EL (cell line): ENCODE results near the gene PHLDA1.

Source experiments
- DNase-seq: peaks from one replicate; pipeline ENCODE4 v3.0.0-alpha.2; 2016

Gene PHLDA1

DNA sequence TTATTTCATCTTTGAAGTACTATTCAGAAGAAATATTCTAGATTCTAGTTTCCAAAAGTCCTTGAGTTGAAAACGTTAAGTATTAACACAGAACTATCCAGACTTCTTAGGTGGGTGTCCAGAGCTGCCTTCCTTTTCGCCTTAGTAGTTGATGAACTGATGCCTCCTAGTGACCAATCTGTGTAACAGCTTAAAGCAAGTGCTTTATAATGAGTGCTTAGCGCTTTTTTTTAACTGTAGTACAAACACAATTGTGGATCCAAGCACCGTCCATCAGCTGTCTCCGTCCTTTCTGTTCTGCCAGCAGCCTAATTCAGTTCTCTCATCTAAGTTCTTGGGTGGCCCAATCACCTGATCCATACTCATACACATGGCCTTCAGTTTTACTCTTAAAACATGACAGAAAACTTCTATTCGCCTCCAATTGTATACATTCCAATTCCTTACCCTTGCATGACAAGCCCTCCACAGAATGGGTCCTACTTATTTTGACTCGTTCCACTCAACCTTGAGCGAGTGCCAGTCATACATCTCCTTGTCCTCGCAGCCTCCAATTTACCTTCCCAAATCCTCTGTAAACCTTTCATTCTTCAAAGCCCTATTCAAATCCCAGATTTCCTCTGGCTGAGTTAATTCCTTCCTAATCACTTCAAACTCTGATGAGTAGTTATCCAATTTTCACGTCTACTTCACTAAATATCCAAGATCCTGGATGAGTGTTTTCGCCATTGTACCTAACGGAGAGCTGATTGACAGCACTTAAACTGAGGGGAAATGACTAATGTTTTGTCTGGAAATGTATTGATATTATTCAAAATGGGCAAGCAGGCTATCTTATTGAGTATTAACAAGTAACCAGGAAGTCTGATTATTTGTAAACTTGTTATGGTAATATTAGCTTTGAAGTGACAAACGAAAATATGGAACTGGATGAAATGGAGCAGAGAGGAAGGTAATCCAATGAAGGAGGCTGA lies 5.8 kb upstream of the PHLDA1 start:
- peak; percentile 80 for DNase-seq

DNA sequence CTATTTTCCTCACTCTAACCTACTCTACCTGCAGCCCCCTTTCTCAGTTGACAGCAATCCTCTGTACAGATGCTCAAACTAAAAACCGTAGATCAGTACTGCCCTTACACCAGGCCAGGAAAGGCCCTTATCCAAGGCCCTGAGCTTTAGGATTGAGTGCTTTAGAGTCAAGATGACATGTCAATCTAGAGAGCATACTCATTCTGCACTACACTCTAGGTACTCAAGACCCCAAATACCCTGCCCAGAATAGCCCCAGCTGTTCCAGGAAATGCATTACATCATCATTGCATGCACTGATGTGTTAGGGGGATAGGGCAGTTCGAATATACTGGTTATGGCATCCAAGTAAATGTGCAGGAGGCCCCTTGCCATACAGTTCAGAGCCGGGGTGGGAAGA lies 3.5 kb upstream of the PHLDA1 start:
- no peak for DNase-seq

DNA sequence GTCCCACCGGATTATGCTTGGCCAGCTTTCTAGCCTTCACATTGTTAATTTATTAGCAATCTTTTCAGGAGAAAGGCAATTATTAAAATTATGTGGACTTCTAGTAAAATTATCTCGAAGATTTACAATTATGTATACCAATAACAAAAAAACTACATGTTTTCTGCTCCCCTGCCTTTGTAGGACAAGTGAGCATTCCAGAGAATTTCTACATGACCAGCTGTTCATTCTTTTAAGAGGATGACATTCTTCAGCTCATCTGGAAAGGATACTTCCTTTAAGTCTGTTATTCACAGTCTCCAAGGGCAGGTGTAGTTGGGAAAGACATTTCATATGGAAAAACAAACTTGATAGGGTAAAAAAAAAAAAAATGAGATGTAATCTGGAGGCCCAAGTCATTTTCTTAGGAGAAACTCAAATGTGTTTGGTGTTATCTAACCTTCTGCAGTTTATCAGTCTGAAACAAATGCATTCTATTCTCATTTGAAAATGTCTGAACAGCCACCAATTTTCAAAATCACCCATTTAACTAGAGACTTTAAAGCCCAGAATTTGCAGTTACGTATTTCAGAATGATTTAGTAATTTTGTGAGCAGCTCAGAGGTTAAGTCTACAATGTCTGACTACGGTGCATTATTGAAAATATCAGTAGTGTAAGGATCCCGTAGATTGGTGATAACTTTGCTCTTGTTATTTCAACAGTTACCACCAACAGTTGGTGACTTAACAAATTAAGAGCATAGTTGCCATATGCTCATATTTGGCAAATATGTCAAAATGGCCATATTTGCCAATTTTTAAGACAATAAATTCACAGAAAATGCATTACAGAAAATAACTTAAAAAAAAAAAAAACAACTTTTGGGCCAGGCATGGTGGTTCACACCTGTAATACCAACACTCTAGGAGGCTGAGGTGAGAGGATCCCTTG lies 1.8 kb upstream of the PHLDA1 start:
- peak; percentile 45 for DNase-seq

DNA sequence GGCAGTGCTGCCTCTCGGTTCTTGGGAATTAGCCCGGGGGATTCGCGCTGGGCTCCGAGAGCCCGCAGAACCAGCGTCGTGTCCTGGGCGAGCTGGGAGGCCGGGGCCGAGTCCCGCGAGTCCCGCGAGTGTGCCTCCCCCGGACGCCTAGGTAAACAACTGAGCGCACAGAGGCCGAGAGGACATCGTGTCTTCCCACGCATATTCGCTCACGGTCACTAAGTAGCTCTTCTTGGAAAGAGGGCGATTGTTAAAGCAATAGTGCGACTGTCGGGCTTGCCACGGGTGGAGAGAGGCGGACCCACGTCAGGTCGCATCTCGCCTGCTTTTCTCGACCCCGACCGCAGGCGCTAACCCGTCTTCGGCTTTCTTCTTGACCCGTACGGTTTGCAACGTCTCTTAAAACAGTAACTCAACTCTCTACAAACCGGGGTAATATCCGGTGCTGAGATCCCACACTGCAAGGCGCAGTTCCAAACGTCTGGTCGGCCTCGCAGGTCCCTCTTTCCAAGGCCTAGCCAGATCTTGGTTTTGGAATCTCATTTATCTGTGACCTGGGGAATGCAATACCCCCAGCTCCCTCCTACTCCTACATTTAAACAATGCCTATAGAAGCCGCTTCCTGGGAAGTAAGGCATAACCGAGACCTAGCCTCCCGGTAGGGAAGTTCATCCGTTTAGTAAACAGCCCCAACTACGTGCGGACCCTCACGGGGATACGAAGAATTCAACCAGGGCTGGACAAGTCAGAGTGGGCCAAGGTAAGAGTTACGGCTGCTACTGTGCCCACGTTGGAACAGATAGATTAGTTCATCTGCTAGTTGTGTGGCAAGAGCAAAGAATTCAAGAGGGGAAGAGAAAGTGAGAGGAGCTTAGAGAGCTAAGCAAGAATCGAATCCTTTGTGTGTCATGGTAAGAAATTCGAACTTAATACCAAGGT lies 736 bp upstream of the PHLDA1 start:
- DNase-seq: peak; percentile 61

DNA sequence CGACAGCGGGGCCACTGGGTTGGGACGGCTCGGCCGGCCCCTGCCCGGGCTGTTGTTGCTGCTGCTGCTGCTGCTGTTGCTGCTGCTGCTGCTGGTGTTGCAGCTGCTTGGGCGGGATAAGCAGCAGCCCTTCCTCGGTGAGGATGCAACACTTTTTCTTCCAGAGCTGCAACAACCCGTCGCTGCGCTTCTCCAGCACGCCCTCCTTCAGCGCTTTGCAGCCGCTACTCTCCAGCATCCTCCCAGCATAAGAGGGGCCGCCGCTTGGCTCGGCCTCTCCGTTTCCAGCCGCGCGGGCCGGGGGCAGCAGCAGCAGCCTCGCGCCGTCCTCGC lies 529 bp downstream of the PHLDA1 start:
- DNase-seq: no peak

DNA sequence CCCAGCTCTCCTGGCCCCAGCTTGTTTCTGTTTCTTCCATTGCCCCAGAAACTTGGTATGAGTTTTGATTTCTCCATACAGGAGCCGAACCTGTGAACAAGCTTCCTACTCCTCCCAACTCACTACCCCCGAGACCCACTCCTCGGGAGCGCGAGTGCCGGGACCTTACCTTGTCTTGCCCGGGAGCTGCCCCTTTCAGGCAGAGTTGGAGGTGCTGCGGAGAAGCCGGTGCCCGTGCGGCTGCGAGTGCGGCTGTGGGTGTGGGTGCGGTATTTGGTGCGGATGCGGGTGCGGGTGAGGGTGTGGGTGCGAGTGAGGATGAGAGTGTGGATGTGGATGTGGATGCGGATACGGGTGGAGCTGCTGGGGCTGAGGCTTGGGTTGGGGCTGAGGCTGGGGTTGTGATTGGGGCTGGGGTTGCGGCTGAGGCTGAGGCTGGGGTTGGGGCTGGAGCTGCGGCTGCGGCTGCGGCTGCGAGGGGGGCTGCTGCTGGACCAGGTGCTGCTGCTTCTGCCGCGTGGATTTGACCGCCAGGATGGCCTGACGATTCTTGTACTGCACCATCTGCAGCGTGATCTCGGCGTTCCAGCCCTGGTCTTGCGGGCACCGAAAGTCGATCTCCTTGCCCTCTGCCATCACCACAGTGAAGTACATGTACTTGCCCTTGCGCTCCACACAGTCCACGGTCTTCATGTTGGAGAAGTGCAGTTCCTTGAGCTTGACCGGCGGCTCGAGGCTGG lies 1.1 kb downstream of the PHLDA1 start:
- peak; percentile 48 for DNase-seq

DNA sequence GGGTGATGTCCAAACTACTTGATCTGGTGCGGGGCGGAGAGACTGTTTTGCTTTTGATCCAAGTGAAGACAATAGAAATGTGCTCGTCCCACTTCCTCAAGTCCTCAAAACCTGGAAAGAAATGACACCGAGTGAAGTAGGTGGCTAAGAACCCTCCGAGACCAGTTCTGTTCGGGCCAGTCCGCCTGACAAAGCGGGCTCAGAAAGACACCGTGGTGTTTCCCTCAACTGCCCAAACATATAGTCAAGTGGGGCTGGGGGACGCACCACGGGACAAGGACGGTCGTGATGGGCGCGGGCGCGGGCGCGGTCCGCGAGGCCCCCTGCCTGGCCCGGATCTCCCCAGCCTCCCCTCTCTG lies 1.6 kb downstream of the PHLDA1 start:
- peak; percentile 51 for DNase-seq

DNA sequence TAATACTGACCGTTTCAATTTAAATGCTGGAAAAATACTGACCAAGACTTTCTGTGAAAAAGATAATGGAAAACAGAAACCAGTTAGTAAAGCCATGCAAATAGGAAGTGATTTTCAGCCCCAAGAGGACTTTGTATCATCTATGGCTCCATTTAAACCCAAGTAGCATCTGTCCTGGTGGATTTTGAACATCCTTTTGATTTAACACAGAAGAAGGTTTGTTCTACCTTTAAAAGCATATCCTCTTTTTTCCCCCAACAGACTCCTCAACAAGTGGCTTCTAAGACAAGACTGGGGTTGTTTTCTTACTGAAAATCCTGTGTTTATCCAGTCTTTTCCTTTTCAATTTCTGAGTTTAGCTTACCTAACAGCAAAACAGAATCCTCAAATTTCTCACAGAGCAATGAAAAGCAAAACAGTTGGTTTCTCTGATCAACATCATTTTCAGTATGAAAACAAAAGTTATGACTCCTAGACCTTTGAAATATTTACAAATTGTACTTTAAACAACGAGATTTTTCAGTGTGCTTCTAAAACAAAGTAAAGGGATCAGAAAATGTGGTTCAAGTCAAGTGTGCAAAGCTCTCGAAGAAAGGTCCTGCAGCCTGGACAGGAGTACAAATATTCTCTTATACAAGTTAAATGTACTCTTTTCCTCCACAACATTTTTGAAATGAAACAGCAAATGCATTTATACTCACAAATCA lies 2.9 kb downstream of the PHLDA1 start:
- no peak for DNase-seq

DNA sequence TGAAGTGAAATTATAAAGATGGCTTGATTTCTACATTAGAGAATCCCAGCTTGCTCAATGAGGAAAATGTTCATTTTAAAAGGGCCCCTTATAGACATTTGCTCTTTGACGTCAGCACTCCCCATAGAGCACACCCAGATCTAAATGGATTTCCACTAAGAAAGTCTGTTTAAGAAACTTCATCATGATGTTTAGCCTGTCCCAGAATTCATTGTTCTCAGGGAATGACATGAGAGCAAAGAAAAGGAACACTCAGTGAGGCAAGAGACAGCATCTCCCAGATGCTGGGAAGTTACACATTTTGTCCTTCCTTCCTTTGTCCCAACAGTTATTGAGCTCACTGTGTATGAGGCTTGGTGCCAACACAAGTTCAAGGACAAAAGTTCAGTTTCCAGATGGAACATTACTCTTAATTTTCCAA lies 4.9 kb downstream of the PHLDA1 start:
- DNase-seq: no peak

DNA sequence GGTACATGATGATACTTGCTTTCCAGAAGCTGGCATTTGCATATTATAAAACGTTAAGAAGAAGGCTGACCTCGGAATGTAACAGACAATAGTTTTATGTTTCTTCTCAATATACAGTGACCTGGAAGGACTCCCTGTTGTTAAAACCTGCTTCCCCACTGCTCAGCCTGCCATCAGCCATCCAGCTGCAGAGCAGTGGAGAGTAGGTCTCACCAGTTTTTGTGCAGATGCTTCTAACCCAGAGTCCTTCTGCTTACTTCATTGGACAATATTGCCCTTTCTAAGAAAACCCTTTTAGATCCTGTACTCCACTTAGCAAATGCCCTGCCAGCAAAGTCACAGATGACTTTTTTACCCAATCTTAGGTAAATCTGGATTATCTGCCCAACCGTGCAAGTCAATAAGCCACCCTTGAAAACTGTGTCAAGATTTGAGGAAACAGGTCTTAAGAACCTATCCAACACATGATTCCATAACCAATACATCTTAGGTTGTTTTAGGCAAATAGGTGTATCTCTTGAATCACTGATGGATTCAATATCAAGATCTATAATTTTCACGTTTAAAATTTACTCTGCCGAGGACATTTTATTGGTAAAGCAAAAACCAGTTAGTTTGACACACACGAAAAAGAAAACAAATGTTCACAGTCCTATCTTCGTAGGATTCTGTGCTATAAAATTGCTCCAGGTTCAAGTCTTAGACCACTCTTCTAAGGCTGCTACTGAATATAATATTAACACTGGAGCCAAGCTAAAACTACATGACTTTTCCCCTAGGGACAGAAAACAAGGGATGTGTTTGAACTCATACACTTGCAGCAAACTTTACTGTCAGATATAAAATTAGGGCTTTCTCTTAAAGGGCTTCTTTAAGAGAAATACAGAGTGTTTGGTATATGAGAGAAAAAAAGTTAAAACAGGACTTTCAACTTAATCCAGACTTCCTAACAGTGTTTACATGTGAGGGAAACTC lies 5.7 kb downstream of the PHLDA1 start:
- DNase-seq: peak; percentile 25

DNA sequence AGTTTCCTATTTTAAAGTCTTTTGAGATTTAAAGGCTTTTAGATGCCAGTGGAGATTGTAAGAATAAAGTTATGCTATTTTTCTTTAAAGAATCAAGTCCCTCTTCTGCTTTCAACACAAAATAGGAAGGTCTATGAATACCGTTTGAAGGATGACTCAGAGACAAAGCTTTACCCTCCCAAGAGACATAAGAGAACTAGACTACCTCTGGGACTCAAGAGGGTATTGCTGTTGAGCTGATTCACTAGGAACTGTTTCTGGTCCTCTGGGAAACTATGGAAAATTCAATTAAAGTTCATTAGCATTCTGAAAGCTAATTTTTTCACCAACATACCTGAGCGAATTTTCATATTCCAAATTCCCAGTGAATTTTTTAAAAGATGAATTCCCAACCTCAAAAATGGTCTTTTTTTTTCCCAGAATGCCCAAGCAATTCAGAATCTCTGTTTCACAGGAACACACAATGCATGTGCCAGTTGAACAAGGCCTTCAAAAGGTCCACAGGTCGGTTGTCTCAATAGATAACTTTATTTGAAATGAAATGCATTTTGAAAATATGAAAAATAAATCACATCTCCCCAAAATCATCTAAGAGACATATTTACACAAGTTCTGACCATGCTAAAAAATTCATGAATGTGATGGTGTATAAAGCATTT lies 6.5 kb downstream of the PHLDA1 start:
- DNase-seq: peak; percentile 72

DNA sequence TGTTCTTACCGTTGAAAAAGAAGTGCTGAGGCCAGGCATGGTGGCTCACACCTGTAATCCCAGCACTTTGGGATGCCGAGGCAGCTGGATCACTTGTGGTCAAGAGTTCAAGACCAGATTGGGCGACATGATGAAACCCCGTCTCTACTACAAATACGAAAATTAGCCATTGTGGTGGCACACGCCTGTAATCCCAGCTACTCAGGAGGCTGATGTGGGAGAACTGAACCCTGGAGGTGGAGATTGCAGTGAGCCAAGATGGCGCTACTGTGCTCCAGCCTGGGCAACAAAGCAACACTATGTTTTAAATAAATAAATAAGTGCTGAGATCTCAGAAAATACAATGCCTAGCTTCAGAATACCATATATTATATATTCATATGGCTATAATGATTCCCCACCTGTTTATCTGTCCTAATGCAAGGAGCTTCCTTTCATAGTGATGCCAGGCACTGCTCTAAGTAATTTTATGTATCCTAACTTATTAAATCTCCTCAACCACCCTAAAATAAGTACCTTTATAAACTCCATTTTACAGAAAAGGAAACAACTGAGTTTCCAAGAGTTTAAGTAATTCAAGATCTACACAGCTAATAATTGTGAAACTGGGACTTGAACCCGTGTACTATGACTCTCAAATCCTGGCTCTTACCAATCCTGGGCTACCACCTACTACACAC lies 7.3 kb downstream of the PHLDA1 start:
- DNase-seq: no peak

DNA sequence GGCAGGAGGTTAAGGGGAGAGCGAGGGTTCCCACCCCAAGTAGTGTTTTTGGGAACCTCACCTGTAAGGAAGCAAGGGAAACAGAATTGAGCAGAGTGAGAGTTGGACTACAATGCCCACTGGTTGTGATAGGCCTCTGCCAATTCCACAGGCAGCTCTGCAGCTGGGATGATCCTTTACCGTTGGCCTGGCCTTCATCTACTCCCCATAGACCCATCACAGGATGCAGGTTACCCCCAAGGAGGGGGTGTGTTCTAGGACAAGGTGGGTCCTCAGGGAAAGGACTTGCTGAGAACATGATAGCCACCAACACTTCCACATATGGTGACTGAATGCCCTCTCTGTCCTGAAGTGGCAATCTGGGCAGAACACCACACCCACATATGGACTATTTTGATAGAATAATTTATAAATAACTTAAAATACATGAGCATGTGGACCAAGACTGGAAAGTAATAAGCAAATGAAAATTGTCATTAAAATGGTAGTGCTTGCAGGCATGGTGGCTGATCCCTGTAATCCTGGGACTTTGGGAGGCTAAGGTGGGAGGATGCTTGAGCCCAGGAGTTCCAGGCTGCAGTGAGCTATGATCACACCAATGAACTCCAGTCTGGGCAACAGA lies 8.4 kb downstream of the PHLDA1 start:
- DNase-seq: no peak

DNA sequence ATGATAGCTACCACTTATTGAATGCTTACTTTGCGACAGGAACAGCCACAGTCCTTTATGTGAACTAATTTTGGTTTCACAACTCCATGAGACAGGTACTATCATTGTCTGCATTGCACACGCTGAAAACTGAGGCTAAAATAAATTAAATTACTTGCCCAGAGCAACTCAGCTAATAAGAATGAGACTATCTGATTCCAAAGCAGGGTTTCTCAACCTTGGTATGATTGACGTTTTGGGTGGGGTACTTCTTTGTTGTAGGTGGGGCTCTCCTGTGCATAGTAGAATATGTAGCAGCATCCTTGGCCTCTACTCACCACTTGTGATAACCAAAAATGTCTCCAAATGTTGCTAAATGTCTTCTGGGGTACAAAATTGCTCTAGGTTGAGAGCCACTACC lies 9.1 kb downstream of the PHLDA1 start:
- DNase-seq: no peak

DNA sequence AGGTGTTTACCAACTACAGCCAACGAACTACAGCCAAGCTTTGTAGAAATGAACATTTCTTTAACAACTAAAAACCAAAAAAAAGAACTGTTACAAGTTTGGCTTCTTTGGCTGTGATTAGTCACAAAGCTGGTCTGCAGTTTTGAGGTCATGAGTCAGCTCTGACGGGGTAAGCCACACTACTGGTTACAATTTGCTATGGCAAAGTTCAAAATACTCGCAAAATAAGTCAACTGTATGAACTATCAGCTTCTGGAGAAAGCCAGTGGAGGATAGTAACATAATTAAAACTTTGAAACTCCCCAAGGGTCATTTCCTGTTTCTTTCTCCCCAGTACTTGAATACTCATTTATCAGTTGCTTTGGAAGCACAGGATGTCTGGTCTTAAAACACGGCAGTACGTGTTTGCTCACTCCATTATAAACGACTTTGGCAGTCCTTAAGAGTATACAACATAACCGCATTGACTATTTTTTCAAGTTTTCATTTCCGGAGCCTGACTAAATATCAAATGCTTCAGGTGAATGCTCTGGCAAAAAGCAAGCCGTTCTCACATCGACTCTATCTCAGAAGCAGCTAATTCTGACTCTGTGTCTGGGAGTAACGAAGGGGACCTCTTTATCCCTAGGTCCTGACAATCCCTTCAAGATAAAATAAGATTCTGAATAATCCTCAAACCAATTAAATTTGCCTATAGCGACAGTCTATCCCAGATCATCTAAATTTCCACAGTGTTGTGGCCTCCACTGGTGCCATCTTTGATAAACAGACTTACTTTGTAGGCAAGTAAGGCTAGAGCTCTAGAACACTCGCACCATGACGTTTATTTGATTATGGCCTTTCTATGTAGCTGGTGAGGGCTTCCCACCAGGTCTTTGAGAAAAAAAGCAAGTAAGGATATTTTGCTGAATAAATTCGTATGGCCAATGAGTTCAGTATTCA lies 10.6 kb downstream of the PHLDA1 start:
- DNase-seq: peak; percentile 96

DNA sequence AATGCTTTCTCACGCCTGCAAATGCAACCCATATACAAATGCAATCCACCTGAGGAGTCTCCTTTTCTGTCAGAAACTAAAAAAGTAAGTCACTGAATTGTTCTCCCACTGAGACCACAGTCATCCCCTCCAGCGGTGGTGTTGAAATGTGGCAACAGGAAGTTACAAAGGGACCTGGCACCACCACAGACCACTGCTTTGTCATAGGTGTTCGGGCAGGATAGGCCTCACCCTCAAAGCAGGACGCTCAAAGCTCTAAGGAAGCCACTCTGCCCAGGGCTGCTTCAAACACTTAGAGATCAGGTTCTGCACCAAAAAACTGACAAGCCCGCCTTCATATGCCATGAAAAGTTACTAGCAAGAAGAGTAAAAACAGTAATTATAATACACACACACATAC lies 11.3 kb downstream of the PHLDA1 start:
- DNase-seq: peak; percentile 81

DNA sequence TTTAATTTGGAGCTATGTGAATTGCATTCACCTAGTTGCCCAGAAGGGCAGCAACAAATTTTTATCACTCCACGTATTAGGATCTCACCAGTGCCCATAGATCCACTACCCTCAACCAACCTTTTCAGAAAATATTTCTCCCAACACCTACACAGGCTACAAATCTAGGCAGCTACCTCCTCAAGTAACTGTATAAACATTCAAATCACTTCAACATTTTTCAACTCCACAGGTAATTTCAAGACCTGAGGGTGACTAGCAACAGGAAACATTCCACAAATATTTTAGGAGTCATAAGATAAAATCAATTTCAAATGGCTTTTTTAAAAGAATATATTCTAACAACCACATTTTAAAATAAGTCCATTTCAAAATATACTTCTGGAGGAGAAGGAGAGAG lies 12.9 kb downstream of the PHLDA1 start:
- no peak for DNase-seq
